Stimulated activated CD8-positive, alpha-beta memory T cell treated with anti-CD3 and anti-CD28 coated beads, Interleukin-7, amount 100 ng/mL, for 1 hour (primary cell): ENCODE results near the gene PAM.

Source experiments
- DNase-seq, 2 donors: peaks; one replicate each; pipeline ENCODE4 v3.0.0-alpha.2; 2020; ENCODE audit warnings: low read depth in 2 of 2

PAM gene

DNA sequence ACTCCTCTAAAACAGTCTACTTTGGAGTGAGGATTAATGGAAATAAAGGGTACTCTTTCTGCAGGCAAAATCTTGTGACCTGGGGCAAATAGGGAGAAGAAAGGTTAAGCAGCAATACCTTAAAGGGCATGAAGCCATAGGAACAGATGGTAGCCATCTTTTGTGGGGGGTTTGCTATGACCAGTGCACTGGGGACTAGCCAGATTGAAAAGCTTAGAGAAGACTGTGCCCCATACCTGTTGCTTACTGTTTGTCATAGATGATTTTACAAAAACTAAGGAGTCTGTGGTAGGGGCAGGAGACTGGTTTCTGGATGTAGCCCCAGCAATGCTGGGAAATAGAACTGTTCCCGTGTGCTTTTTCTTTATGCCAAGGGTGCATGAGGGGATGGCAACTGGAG lies 58.6 kb downstream of the PAM start:
- no peak for DNase-seq

DNA sequence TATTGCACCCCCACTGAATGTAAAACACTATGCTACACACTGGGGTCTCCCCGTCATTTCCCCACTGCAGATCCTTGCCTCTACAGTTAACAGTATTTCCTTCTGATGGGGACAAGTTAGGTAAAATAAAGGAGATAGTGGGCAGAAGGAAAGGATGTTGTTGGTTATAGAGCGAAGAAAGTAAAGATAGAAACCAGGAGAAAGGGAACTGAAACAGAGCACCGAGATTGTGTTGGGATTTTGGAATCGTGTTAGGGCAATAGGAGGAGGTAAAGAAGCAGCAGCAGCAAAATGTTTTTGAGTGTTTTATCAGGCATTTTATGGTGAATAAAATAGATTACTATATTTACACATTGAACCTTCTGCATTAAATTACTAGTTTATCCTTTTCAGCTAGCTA lies 60.0 kb downstream of the PAM start:
- no peak for DNase-seq

DNA sequence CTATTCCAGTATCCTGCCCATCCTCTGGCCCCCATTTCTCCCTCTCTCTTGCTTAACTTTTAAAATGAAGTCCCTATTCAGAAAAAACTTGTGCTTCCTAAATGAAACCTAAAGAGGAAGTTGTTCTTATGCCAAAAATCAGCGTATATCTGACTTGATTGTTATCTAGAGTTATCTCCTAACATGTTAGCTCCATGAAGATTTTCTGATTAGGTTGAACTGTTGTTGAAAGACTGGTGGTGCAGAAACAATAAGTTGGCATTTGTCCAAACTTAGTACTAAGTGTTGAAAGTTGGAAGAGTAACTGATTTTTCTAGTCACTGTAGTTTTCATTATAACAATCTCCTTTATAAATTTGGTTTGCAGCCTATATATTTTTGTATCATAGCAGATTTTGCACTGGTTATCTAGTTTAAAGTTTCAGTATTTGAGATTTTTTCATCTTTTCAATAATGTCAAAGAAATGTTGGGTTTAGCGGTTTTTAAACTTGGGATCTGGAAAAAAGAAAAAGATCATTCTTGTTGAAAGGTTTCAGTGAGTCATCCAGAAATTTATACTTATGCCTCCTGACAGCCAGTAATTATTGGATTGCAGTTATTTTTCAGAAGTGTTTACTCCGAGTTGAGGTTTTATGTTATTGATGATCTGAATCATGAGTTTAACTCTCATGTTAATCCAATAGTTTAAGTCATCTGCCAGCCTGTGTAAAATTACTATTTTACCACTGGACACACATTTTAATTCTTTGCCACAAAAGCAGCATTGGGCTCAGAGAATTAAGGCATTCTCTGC lies 60.6 kb downstream of the PAM start:
- DNase-seq, result no peak

DNA sequence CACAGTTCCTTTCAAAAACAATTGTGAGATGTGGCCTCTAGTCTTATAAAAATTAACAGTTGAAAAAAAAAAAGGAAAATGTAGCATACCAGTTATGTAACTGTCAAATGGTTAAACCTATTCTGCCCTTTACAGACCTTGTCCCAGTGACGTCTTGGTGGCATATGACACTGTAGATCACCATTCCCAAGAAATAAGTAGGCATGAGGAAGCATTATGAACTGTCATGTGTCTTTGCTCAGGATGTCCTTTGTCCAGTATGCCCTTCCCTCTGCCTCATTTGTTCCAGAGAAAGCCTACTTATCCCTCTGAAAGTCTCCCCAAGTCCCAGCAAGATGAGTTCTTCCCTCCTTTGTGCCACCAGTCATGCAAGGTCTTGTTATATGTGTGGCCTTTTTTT lies 63.2 kb downstream of the PAM start:
- DNase-seq, result no peak

DNA sequence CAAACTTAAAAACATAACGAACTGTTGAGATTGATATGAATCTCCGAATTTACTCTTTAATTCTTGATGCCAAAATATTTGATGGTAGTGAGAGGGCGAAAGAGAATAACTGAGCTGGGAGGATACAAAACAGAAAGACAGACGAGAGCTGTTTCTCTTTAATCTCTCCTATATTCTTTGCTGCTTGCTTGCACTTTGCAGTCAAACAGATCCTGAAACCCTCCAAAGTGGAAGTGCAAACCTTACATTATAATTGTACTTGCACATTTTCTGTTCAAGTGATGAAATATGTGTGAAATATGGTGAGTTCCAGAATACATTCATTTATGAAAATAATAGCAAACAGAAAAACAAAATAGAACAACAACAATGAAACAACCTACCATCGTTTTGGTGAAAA lies 63.8 kb downstream of the PAM start:
- no peak for DNase-seq

DNA sequence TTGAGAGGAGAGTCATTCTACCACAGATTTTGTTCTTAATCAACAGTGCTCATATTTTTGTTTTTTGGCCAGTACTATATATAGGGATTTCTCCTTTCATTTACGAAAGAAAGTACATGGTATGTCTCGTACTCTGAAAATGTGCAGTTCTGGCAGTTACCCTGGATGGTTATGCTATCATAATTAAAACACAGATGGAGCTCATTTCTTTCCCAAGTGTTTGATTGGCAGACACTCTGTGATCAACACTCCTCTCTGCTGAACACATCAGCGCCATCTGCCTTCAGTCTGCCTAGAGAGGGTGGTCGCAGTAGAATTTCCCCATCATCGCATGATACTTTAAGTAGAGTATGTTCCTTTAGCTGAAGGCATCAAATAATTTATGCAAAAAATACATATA lies 64.5 kb downstream of the PAM start:
- DNase-seq, result no peak

DNA sequence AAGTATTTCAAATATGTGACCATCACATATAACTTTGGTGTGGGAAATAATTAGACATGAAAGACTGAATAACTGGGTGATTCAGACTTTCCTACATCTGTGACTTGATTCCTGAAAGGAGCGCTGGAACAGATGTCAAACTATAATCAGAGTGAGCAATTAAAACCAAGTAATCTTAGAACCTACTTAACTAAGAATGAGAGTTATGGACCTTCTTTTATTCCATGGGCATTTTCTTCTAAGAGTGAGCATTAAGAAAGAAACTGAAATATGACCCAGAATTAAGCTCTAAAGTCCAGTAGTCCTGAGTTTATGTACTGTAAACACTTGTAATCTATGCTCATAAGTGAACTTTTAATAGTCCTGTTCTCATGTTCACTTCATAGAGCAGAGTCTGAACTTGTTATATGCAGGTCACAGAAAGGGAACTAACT lies 68.4 kb downstream of the PAM start:
- DNase-seq, result no peak

DNA sequence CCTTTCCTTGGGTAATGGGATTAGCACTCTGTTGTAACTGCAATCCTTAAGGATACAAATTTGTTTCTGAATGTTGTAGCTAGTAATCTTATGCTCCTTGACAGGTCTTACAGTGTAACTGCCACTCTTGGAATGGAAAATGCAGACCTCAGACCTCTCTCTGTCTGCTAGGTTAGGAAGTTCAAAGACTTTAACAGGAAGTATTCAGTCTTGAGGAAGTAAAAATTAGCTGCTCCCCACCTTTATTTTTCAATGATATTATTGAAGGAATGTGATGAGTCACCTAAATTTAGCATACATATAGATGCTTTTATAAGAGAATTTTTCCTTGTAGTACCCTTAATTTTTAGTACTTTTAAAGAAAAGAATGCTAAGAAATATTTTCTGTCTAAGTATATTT lies 71.5 kb downstream of the PAM start:
- no peak for DNase-seq

DNA sequence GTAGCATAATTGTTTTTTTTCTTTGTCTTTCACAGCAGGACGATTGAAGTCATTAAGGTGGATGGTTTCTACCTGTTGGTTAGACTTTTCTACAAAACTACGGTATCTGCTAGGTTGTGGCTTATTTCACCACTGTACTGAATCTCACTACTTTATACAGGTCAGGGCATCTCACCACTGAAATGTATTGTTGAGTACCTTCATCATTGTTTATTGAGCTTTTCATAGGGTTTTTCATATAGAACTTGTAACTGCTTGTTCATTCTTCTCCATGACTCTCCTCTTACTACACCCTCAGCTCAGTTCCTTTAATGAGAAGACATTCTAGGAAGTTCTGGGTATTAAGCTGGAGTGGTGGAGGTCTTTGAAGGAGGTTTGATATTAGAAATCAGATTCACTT lies 75.1 kb downstream of the PAM start:
- DNase-seq, result no peak

DNA sequence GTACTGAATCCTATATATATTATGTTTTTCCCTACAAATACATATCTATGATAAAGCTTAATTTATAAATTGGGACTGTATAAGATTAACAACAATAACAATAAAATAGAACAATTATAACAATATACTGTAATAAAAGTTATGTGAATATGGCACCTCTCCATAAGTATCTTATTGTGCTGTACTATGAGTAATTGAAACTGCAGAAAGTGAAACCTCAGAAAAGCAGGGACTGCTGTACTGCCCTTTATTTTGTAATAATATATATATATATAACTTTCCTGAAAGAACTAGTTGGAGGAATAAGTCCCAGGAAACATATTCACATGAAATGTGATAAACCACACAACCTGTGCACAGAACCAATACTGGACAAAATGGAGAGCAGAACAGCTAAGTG lies 77.3 kb downstream of the PAM start:
- DNase-seq, result no peak

DNA sequence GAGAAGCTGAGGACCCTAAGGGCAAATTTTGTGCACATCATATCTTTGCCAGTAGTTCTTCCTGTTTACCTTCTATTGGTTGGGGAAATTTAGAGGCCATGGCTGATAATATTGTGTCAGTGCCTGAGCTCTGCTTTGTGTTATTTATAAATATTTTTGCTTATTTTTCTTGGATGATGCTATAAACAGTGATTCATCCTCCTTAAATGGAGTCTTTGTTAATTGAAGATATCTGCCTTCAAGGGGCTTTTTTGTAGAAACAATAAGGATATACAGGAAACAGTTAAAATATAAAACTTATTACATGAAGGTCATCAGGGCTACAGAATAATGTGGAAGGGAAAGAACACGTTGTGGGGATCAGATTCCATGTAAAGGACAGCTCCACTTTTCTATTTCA lies 78.0 kb downstream of the PAM start:
- no peak for DNase-seq

DNA sequence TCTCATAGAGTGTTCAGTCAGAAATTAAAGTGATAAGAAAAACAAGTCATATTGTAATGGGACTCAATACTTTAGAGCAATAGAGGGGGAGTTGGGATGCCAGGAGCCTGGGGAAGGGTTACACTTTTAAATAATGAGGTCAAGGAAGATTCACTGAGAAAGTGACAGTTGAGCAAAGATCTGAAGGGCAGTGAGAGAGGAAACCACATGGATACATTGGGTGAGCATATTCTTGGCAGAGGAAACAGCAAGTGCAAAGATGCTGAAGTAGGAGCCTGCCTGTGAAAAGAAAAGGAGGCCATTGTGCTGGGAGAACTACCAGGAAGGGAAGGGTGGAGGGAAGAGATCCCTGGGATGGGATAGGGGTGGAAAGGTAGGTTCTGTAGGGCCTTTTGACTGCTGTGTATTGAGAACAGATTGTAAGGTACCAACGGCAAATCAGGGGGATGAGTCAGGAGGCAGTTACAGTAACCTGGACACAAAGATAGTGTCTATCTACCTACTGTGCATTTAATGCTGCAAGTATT lies 79.4 kb downstream of the PAM start:
- DNase-seq, result no peak

DNA sequence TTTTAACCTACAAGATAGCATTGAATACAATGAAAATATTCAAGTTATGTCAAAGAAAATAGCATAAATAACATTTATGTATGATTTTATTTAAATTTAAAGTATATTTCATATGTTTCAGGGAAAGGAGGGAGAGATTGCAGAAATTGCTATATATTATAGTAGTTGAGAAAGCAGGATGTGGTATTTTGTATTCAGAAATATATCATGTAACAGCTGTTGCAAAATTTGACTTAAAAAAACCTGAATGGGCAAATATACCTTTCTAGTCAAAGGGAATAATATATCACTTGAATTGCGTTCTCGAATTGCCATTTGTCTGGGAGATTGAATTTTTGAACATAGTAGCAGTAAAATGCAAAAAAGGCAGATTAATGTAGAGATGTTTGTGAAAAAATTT lies 80.6 kb downstream of the PAM start:
- DNase-seq, result no peak

DNA sequence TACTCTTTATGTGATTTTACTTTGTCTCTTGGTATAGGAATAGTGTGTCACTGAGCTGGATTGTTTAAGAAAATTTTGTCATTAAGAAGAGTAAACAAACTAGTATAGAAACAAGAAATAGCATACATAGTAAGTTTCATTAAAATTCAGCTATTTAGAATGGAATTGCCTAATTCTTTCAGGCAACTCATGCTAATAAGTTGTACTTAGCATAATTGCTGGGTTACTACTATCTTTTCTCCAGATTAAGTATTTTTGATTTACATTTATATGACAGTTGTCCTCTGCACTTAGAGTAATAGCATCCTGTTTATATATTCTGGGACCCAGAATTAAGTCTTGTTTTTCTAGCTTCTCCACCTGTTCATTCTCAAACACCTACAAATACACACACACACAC lies 85.9 kb downstream of the PAM start:
- no peak for DNase-seq

DNA sequence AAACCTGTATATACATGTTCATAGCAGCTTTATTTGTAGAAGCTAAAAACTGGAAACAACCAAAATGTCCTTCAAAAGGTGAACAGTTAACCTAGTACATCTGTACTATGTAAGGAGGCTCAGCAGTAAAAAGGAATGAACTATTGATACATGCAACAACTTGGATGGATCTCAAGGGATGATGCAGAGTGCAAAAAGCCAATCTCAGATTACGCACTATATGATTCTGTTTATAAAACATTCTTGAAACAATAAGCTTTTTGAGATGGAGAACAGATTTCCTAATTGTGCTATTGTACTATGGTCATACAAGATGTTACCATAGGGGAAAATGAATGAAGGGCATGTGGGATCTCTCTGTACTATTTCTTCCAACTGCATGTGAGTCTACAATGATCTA lies 88.9 kb downstream of the PAM start:
- no peak for DNase-seq

DNA sequence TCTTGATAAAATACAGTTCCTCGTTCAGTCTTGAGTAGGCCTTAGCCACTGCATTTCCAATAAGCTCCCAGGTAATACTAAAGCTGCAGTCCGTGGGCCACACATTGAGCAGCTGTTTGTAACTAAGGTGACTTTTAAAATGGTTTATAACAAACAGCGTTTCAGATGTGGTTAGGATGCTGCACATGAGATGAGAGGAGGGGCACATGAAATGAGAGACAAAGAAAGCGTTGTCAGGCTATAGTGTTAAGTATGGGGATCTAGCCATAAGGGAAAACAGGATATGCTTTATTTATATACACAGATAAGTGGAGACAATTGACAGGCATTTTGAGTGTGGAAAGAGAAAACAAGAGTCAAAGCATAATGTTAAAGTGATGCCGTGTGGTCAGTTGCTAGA lies 89.9 kb downstream of the PAM start:
- no peak for DNase-seq

DNA sequence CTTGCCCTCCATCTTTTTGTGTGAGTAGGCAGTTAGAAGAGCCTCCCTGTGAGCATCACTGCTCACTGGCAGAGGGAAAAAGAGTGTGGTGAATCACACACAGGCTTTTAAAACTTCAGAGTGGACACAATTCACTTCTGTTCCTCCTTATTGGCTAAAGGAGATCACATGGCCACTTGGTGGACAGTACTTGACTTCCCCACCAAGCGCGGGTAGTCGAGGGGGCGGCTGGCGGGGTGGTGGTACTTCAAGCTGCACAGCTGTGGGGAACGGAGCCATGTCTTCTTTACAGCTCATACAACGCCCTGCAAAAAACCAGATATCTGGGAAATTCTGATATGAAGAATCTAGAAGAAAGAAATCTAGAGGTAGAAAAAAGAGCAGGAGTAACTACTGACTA lies 95.4 kb downstream of the PAM start:
- no peak for DNase-seq

DNA sequence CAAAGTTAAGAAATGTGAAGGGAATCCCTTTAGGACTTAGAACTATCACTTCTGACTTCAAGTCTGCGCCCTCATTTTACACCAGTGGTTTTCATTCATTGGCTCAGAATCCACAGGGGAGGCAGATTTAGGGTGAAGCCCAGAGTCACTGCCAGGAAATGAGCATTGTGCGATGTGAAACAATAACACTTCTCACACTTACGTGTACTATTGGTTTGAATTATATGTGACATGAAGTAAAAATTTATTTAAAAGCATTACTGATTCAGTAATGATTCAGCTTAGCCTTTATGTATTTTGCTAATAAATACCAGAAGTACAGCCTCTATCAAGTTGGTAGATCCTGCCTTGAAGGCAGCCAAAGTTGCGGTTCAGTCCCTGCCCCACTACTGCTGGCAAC lies 98.6 kb downstream of the PAM start:
- no peak for DNase-seq

DNA sequence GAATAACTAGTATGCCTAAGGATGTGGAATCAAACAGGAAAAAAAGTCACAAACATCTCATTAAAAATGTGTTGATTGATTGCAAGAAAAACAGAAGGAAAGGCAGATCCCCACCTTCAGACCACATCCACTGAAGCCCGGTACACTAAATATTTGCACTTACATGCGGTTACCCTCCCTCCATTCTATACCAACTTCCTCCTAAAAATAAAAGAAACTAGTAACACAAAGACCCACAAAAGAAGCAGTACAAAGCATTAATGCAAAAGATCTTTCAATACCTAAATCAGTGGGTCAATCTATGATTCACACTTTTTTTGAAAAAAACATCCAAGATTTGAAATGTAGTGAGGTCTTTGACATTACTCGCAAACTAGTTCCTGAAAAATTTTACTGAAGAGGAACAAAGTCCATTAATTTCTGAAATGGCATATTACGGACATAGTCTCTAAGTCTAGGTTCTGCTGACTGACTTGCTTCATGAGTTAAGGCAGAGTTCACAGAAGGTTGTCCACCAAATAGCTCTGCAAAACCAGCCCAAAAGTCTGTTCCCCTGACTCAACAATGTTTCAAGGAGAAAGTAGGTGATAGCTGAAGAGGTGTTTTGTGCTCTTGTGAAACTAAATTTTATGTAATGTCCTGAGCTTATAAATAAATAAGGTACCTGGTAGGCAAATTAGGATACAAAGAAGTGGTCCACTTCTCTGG lies 100.7 kb downstream of the PAM start:
- no peak for DNase-seq

DNA sequence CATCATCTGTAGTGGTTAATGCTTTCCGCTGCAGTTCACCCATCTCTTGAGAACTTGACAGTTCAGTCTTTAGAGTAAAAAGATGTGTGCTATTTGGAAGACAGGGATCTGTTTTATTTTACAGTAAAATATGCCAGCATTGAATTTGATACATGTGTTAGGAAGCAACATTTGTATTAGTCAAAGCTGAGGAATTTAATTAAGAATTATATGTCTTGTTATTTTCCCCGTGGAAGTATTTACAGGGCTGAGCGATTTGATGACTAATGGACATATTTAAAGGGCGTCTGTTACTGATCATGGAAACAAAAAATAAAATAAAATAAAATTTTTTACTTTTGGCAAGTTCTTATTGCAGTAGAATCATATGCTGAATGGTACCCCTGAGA lies 101.3 kb downstream of the PAM start:
- DNase-seq, result no peak

DNA sequence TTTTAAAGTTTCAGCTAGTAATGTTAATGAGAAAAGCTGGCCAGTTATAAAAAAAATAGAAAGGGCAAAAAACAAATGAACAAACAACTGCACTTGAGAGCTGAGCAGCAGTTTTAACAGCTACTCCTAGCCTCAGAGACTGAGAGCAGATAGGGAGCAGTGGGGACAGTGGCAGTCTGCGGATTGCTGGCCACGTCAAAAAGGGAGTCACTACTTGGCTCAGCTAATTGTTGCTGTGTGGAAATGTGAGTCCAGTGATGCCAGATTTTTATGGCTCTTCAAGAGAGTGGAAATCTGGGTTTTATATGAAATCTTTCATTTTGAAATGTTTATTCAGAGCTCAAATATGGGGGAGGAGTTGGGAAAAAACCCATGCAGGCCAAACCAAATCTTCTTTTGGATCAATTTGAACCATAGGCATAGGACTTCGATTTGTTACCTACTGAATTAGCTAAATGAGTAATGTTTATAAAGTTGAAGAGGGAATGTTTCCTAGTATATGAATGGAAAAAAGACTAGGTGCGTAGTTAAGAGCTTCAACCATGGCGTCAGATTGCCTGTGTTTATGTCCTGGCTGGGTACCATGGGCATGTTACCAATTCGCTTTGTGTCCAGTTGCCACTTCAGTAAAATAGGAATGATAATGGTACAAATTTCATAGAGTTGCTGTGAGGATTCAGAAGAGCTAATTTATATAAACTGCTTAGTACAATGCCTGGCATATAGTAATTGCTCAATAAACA lies 102.1 kb downstream of the PAM start:
- DNase-seq, result no peak

DNA sequence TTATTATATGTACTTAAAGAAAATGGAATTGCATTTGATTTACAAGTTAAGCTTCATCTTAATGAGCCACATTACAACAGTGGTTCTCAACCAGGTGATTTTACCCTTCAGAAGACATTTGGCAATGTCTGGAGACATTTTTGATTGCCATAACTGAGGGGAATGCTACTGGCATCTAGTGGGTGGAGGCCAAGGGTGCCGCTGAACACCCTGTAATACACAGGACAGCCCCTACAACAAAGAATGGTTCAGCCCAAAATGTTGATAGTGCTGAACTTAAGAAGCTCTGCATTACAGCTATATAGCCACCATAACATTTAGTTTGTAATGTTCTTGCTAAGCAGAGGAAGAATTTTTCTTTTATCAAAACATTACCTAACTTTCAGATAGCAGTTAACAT lies 103.1 kb downstream of the PAM start:
- no peak for DNase-seq

DNA sequence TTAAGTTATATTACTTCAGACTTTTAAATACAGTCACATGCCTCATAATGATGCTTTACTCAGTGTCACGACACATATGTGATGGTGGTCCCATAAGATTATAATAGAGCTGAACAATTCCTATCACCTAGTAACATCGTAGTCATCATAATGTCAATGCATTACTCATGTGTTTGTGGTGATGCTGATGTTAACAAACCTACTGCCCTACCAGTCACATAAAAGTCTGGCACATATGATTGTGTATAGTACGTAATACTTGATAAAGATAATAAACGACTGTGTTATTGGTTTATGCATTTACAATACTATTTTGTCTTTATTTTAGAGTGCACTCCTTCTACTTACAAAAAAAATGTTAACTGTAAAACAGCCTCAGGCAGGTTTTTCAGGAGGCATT lies 103.7 kb downstream of the PAM start:
- no peak for DNase-seq
